Stomach (tissue), 4 donors: ENCODE results near the gene MB.

Experiments used
- EP300 ChIP-seq: sonication (generic); formaldehyde crosslinking; IDR thresholded peaks from one replicate; pipeline ENCODE4 v1.6.1; 2017; ENCODE audit warnings: antibody characterized with exemption
- POLR2A ChIP-seq, 4 donors: fragments of 450-650 bp; IDR thresholded peaks; one replicate each; pipeline ENCODE4 v1.6.1; 2016; ENCODE audit warnings: antibody characterized with exemption in 4 of 4, control low read depth in 2 of 4, mild to moderate bottlenecking in 1 of 4, moderate library complexity in 1 of 4
- POLR2AphosphoS5 ChIP-seq, 3 donors: sonication (generic); formaldehyde crosslinking; IDR thresholded peaks; one replicate each; pipeline ENCODE4 v1.6.1; 2016; ENCODE audit warnings: antibody characterized with exemption in 3 of 3
- TF ChIP-seq, protein P1 (sequence below), 7 experiments: fragments of 450-650 bp in 4 of 7; fragments of 200-600 bp in 3 of 7; sonication (generic) in 3 of 7; IDR thresholded peaks; one replicate each; pipeline ENCODE4 v1.5.1; 2016 to 2019; ENCODE audit warnings: antibody characterized with exemption in 7 of 7, control low read depth in 2 of 7, mild to moderate bottlenecking in 1 of 7

DNA sequence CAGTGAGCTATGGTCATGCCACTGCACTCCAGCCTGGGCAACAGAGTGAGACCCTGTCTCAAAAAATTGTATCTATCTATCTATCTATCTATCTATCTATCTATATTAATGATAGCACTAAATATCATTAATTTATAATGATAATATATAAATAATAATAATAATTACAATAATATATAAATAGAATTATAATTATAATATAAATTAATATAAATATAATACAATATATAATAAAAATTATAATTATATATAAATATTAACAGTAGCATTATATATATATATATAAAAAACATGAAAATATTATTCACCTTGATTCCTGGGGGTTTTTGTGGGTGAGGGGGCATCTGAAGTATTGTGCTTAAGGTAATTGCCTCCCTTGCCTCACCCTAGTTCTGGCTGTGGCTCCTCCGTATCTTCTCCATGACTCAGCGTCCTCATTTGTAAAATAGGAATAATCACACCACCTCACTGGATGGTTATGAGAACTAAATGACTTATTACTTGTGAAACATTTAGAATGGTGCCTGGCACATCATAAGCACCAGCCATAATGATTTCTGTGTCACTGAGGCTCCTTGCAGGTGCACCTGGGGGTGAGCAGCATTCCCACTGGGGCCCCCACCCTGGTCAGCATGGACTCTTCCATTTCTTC, 57.6 kb downstream of the MB start:
- TF ChIP-seq POLR2A (IDR thresholded peaks at IDR 0.05) (no peak), EP300 (no peak), POLR2AphosphoS5 (IDR thresholded peaks at IDR 0.05) (no peak)
- TF ChIP-seq, protein P1, sequence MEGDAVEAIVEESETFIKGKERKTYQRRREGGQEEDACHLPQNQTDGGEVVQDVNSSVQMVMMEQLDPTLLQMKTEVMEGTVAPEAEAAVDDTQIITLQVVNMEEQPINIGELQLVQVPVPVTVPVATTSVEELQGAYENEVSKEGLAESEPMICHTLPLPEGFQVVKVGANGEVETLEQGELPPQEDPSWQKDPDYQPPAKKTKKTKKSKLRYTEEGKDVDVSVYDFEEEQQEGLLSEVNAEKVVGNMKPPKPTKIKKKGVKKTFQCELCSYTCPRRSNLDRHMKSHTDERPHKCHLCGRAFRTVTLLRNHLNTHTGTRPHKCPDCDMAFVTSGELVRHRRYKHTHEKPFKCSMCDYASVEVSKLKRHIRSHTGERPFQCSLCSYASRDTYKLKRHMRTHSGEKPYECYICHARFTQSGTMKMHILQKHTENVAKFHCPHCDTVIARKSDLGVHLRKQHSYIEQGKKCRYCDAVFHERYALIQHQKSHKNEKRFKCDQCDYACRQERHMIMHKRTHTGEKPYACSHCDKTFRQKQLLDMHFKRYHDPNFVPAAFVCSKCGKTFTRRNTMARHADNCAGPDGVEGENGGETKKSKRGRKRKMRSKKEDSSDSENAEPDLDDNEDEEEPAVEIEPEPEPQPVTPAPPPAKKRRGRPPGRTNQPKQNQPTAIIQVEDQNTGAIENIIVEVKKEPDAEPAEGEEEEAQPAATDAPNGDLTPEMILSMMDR (IDR thresholded peaks at IDR 0.05), result no peak
